ENCODE results near the gene GLT6D1. TPM values are rescaled to one million over a fixed set of nuclear protein-coding genes. Genes with fewer than 3 reads are reported as not detected.

The GLT6D1 gene
- total and polyA plus RNA-seq, 9 donors: not detected

GRCh38 chr9:135617538-135617900, 21.8 kb downstream of the GLT6D1 start:
- no peak overlapping the region for H3K4me3 ChIP-seq
- H3K27me3 ChIP-seq: no peaks in the 10 kb centered on the region
- DNase-seq: no peak
- no peak overlapping the region for H3K27ac ChIP-seq
- no peak for TF ChIP-seq EP300 (IDR thresholded peaks at IDR 0.05)
- no peak for TF ChIP-seq CTCF (IDR thresholded peaks at IDR 0.05)
- TF ChIP-seq POLR2A (IDR thresholded peaks at IDR 0.05): no peak
- WGBS, 3 donors: 81 to 87% (median 87%) methylated on average over 13 of the region's 13 CpGs
- H3K4me1 ChIP-seq (ENCODE audit: insufficient read depth): no peaks in the 10 kb centered on the region
- no peaks in the 10 kb centered on the region for H3K9me3 ChIP-seq
- intact Hi-C loops (cut with DNase I): no loop called here
- H3K36me3 ChIP-seq: no peaks in the 10 kb centered on the region

DNA sequence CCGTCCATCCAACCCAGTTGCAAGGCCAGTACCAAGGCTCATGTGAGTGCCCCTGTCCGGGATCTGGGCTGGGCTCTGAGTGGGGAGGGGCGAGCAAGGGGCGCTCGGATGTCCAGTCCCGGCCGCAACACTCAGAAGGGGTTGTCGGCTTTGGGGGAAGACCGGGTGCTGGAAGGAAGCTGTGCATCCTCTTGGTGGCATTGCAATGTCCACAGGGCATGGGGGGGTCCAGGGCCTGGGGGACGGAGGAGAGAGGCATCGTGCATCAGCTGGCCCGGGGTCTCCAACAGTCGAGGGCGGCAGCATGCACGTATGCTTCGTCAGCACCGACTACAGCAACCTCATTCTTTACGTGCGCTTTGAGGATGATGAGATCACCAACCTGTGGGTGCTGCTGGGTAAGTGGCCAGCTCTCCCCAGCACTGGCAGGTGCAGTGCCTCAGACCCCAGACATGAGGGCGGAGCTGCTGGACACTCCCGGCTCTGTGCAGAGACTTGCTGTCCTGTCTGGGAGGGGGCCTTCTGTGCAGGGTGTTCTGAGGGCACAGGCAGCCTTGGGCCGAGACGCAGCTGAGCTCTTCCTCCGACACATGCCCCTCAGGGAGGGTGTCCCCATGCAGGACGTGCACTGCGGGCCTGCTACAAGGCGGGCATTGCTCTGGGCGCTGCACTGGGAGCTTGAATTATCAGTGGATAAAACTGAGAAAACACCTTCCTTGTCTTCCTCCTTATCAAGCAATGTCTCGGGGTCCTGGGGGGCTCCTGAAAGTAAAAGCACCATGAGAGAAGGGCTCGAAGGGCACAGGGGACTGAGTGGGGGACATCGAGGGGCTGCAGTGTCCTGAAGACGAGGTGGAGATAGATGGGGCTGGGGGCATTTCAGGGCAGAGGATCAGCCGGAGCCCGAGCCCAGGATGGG, 22.5 kb downstream of the GLT6D1 start:
- DNase-seq: no peak
- WGBS, 3 donors: 71 to 77% (median 73%) methylated on average over 34 of the region's 34 CpGs
- no peaks in the 10 kb centered on the region for H3K27me3 ChIP-seq

GRCh38 chr9:135615666-135616618, 23.4 kb downstream of the GLT6D1 start:
- no peak for DNase-seq
- no peaks in the 10 kb centered on the region for H3K27me3 ChIP-seq
- intact Hi-C loops (cut with DNase I): no loop called here
- no peaks in the 10 kb centered on the region for H3K9me3 ChIP-seq
- no peak overlapping the region for H3K4me3 ChIP-seq
- WGBS, 3 donors: 61 to 66% (median 64%) methylated on average over 31 of the region's 31 CpGs
- no peaks in the 10 kb centered on the region for H3K36me3 ChIP-seq
- TF ChIP-seq EP300 (IDR thresholded peaks at IDR 0.05) (no peak), CTCF (IDR thresholded peaks at IDR 0.05) (no peak), POLR2A (IDR thresholded peaks at IDR 0.05) (no peak)
- no peaks in the 10 kb centered on the region for H3K4me1 ChIP-seq (ENCODE audit: insufficient read depth)
- no peak overlapping the region for H3K27ac ChIP-seq

More for the DNA sequence above, 22.5 kb downstream of the GLT6D1 start:
- H3K27ac ChIP-seq: no peak overlapping the region
- H3K36me3 ChIP-seq: no peaks in the 10 kb centered on the region
- no peaks in the 10 kb centered on the region for H3K4me1 ChIP-seq (ENCODE audit: insufficient read depth)
- no peak overlapping the region for H3K4me3 ChIP-seq
- H3K9me3 ChIP-seq: no peaks in the 10 kb centered on the region
- intact Hi-C loops (cut with DNase I): no loop called here
- TF ChIP-seq EP300 (IDR thresholded peaks at IDR 0.05) (no peak), POLR2A (IDR thresholded peaks at IDR 0.05) (no peak), CTCF (IDR thresholded peaks at IDR 0.05) (no peak)

DNA sequence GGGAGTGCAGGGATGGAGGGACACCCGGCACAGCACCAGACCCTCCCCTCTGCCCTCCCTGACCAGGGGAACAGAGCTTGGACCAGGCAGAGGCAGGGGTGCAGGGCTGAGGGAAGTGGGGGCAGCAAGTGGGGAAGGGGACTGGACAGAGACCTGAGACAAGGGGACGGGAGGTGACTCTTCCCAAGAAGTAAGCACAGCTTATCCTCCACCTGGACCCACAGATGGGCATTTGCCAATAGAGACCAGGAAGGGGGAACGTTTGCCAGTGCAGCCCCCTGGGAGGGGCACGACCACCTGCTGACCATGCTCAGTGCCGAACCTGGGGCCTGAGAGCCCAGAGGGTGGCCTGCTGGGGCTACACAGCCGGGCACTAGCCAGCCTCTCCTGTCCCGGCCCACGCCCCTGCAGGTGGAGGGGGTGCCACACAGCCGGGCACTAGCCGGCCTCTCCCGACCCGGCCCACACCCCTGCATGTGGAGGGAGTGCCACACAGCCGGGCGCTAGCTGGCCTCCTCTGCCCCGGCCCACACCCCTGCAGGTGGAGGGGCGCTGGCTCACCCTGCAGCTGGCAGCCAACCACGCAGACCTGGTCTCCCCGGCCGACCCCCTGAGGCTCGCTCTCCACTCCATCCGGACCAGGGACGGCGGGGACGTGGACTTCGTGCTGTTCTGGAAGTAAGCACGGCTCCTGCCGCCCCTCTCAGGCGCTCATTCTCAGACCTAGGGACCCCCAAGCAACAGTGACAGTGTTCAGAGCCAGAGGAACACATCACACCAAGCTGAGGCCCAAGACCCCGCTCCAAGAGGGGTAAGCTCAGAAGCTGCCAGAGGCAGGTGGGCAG, 24.3 kb downstream of the GLT6D1 start:
- H3K9me3 ChIP-seq: no peaks in the 10 kb centered on the region
- H3K36me3 ChIP-seq: no peaks in the 10 kb centered on the region
- H3K27ac ChIP-seq: no peak overlapping the region
- H3K27me3 ChIP-seq: no peaks in the 10 kb centered on the region
- WGBS, 3 donors: 73 to 78% (median 77%) methylated on average over 27 to 29 of the region's 29 CpGs
- intact Hi-C loops (cut with DNase I): no loop called here
- TF ChIP-seq POLR2A (IDR thresholded peaks at IDR 0.05): no peak
- TF ChIP-seq CTCF (IDR thresholded peaks at IDR 0.05): no peak
- no peak for TF ChIP-seq EP300 (IDR thresholded peaks at IDR 0.05)
- H3K4me1 ChIP-seq (ENCODE audit: insufficient read depth): no peaks in the 10 kb centered on the region
- DNase-seq: no peak
- H3K4me3 ChIP-seq: no peak overlapping the region
